Osteoblast (primary cell): ENCODE results near the gene CADPS. TPM values are rescaled to one million over a fixed set of nuclear protein-coding genes. Genes with fewer than 3 reads are reported as not detected.

Source experiments
- DNase-seq: peaks from one replicate; pipeline ENCODE4 v3.0.0; 2011; ENCODE audit warnings: low spot score, mixed read lengths; ENCODE audit not compliant: insufficient read length; ENCODE audit errors: missing footprints
- H2AFZ ChIP-seq: 2 replicates; pipeline ENCODE4 v1.6.0; 2011; ENCODE audit warnings: mild to moderate bottlenecking, low read length
- H3K27ac ChIP-seq: 2 replicates; pipeline ENCODE4 v1.5.1; 2011; ENCODE audit warnings: mild to moderate bottlenecking, low read depth, low read length, moderate library complexity
- H3K27me3 ChIP-seq: 2 replicates; pipeline ENCODE4 v1.6.0; 2012; ENCODE audit warnings: mild to moderate bottlenecking, control low read depth, inconsistent platforms, low read length, moderate library complexity; ENCODE audit not compliant: insufficient read depth
- H3K36me3 ChIP-seq: 2 replicates; pipeline ENCODE4 v1.5.1; 2011; ENCODE audit warnings: mild to moderate bottlenecking, low read length, control low read depth, moderate library complexity; ENCODE audit not compliant: insufficient read depth
- H3K4me1 ChIP-seq: 2 replicates; pipeline ENCODE4 v1.5.1; 2011; ENCODE audit warnings: mild to moderate bottlenecking, low read length, control low read depth, moderate library complexity; ENCODE audit not compliant: insufficient read depth
- H3K4me2 ChIP-seq: 2 replicates; pipeline ENCODE4 v1.6.0; 2011; ENCODE audit warnings: mild to moderate bottlenecking, low read length; ENCODE audit not compliant: insufficient read depth
- H3K4me3 ChIP-seq: fragments of 200-600 bp; sonication (generic); 3 replicates; pipeline ENCODE4 v1.5.1; 2012; ENCODE audit warnings: mild to moderate bottlenecking, low read length, inconsistent platforms; ENCODE audit not compliant: insufficient read depth
- H3K79me2 ChIP-seq: 2 replicates; pipeline ENCODE4 v1.6.0; 2012; ENCODE audit warnings: mild to moderate bottlenecking, low read length, control low read depth, inconsistent platforms; ENCODE audit not compliant: insufficient read depth
- H3K9me3 ChIP-seq: 2 replicates; pipeline ENCODE4 v1.5.1; 2011; ENCODE audit warnings: low read depth, low read length, control low read depth
- H4K20me1 ChIP-seq: 2 replicates; pipeline ENCODE4 v1.6.0; 2012; ENCODE audit warnings: mild to moderate bottlenecking, low read length, control low read depth; ENCODE audit not compliant: insufficient read depth
- total RNA-seq: library from RNA; depleted of rRNA; stranded (reverse); fragments of >200 nt; gene quantifications from 2 replicates; pipeline ENCODE4 v1.2.3, GENCODE V29; 2012
- TF ChIP-seq, protein P1 (sequence below): IDR thresholded peaks from 2 replicates; pipeline ENCODE4 v1.5.1; 2011; ENCODE audit warnings: mild to moderate bottlenecking, low read depth, low read length, moderate library complexity; ENCODE audit errors: extremely low read depth

The CADPS gene
- total RNA-seq, 1 donor = not detected

DNA sequence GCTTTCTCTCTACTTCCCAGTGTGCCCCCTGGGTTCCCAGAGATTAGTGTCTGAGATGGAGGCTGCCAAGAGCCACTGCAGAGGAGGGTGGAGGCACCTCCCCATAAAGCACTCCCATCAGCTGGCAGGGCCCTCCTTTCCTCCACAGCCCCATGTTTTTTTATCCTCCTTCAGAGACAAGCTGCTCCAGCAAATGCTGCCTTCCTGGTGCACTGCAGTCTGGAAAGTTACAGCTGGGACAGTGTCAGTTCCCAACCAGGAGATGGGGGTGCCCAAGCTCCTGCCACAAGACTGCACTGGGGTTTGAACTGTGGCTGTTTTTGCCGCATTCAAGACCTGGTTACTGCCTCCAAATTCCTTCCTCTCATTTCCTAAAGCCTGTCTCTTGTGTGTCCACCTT, 206.1 kb downstream of the CADPS start:
- no peak for DNase-seq
- TF ChIP-seq, protein P1, sequence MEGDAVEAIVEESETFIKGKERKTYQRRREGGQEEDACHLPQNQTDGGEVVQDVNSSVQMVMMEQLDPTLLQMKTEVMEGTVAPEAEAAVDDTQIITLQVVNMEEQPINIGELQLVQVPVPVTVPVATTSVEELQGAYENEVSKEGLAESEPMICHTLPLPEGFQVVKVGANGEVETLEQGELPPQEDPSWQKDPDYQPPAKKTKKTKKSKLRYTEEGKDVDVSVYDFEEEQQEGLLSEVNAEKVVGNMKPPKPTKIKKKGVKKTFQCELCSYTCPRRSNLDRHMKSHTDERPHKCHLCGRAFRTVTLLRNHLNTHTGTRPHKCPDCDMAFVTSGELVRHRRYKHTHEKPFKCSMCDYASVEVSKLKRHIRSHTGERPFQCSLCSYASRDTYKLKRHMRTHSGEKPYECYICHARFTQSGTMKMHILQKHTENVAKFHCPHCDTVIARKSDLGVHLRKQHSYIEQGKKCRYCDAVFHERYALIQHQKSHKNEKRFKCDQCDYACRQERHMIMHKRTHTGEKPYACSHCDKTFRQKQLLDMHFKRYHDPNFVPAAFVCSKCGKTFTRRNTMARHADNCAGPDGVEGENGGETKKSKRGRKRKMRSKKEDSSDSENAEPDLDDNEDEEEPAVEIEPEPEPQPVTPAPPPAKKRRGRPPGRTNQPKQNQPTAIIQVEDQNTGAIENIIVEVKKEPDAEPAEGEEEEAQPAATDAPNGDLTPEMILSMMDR = no peak
- H3K27ac ChIP-seq = no peak overlapping the region
- H3K79me2 ChIP-seq = no peaks in the 10 kb centered on the region
- peaks cover 5% of the 10 kb centered on the region for H3K27me3 ChIP-seq
- H3K9me3 ChIP-seq = no peaks in the 10 kb centered on the region
- no peaks in the 10 kb centered on the region for H3K36me3 ChIP-seq
- no peak overlapping the region for H3K4me3 ChIP-seq
- no peaks in the 10 kb centered on the region for H4K20me1 ChIP-seq
- no peak overlapping the region for H3K4me2 ChIP-seq
- H3K4me1 ChIP-seq = no peaks in the 10 kb centered on the region
- H2AFZ ChIP-seq = no peak overlapping the region

DNA sequence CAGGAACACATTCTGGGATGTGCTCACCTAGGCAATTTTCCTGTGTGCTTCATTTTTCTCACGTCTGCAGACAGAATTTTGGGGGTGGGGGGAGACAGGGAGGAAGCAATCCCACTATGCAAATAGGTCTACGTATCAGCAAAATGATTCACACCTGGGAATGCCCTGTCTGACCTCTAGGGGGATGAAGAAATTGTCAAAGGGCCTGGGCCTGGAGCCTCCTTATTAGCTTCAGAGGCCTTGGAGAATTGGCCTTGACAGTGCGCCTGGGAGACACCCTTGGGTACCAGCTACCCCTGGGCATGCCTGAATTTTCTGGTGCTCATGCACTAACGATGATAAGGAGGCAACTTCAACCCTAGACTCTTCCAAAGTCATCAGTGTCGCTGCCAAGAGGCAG, 207.5 kb downstream of the CADPS start:
- Histone ChIP-seq H3K27me3 (peaks cover 5% of the 10 kb centered on the region), H3K9me3 (no peaks in the 10 kb centered on the region), H3K36me3 (no peaks in the 10 kb centered on the region), H3K79me2 (no peaks in the 10 kb centered on the region), H3K4me3 (no peak overlapping the region), H3K4me2 (no peak overlapping the region), H2AFZ (no peak overlapping the region), H3K4me1 (no peaks in the 10 kb centered on the region), H3K27ac (no peak overlapping the region), H4K20me1 (no peaks in the 10 kb centered on the region)
- TF ChIP-seq, protein P1 = no peak
- no peak for DNase-seq

DNA sequence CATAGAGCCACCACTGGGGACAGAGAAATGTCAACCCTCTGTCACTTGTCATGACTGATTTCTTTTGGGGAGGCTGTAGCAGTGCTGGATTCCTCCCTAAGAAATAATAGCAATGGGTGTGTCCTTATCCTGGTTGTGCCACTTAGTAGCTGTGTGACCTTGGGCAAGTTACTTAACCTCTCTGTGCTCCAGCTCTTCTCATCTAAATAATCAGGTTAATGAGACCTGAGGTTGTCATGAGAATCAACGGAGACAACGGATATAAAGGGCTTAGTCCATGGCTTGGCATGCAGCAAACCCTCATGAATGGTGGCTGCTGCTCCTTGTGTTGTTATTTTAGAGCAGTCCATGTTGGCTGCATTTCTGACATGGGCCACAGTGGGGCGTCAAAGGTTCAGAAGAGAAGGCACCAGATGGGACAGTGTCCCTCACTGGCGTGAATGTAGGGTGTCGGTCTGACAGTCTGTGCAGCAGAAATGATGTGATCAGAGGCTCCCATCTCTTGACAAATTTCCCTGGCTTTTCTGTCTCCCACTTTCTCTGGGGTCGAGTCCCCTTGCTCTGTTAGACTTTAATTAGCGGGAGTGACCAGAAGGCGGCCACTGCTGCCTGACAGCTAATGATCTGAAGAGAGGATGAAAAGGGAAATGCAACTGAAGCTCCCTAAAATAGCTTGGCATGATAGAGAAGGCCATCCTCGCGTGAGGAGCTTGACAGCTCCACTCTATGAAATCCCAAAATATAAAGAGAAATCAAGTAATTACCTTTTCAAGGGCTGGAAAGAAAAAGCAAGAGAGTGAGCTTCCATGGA, 209.4 kb downstream of the CADPS start:
- Histone ChIP-seq H3K9me3 (no peaks in the 10 kb centered on the region), H2AFZ (no peak overlapping the region), H3K4me2 (no peak overlapping the region), H3K4me1 (no peaks in the 10 kb centered on the region), H3K36me3 (no peaks in the 10 kb centered on the region), H4K20me1 (no peaks in the 10 kb centered on the region), H3K79me2 (no peaks in the 10 kb centered on the region), H3K27me3 (peaks cover 8% of the 10 kb centered on the region), H3K27ac (no peak overlapping the region), H3K4me3 (no peak overlapping the region)
- no peak for DNase-seq
- TF ChIP-seq, protein P1 = peak; percentile 60

DNA sequence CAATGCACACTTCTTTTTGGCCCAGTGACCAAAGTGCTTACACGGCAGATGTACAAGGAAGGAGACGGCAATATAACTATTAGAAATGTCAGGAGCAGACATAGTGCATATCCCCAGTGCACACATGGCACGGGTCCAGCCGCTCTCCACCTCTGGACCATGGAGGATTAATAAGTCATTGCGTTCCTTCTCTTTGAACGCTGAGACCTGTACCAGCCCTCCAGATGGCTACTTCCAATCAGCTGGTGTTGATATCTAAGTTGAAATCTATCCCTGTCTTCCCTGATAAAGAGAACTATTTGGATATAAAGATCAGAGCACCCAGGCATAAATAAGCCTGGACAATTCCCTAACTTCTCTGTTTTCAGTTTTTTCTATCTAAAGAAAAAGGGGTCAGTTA, 212.5 kb downstream of the CADPS start:
- no peaks in the 10 kb centered on the region for H3K79me2 ChIP-seq
- DNase-seq = no peak
- H3K4me2 ChIP-seq = no peak overlapping the region
- H3K36me3 ChIP-seq = no peaks in the 10 kb centered on the region
- H3K9me3 ChIP-seq = no peaks in the 10 kb centered on the region
- H3K27ac ChIP-seq = no peak overlapping the region
- H4K20me1 ChIP-seq = no peaks in the 10 kb centered on the region
- H3K4me1 ChIP-seq = no peaks in the 10 kb centered on the region
- no peak overlapping the region for H2AFZ ChIP-seq
- H3K4me3 ChIP-seq = no peak overlapping the region
- H3K27me3 ChIP-seq = peaks cover 3% of the 10 kb centered on the region
- TF ChIP-seq, protein P1 = no peak
